Endothelial cell of coronary artery (primary cell): Measurements from ENCODE around the gene TTC9C. TPM values are rescaled to one million over a fixed set of nuclear protein-coding genes. Genes with fewer than 3 reads are reported as not detected.

Experiments
- total RNA-seq: library from RNA; depleted of rRNA; stranded (reverse); fragments of >200 nt; gene quantifications from 2 replicates; pipeline ENCODE4 v1.2.3, GENCODE V29; 2014

TTC9C gene
- total RNA-seq = 32.8 and 33.1 TPM in 2 replicates

GRCh38 chr11:62728171-62728988 lies at the start of gene TTC9C:
Gene TTC9C, plus strand, starts transcription at chr11:62728486. Its CDS starts 363 bp downstream, at chr11:62728849.

GRCh38 chr11:62678770-62679696 lies 49.3 kb upstream of the TTC9C start, which contains the start of gene UBXN1:
Gene UBXN1, minus strand, starts transcription at chr11:62679073. Its CDS starts 150 bp downstream, at chr11:62678923.

GRCh38 chr11:62689421-62690183 lies 38.7 kb upstream of the TTC9C start, which contains the start of gene LRRN4CL:
Gene LRRN4CL, minus strand, starts transcription at chr11:62689530. Its CDS starts 1,022 bp downstream, at chr11:62688508.

GRCh38 chr11:62707277-62707861 lies 20.9 kb upstream of the TTC9C start, which contains the start of the genes BSCL2 and GNG3:
Gene BSCL2, minus strand, starts transcription at chr11:62707424. Its CDS starts 229 bp downstream, at chr11:62707195.
Gene GNG3, plus strand, starts transcription at chr11:62707676. Its CDS starts 620 bp downstream, at chr11:62708296.

GRCh38 chr11:62727165-62727871 lies 968 bp upstream of the TTC9C start, which contains the start of gene HNRNPUL2:
Gene HNRNPUL2, minus strand, starts transcription at chr11:62727457. Its CDS starts 301 bp downstream, at chr11:62727156.

GRCh38 chr11:62753736-62754603 lies 25.7 kb downstream of the TTC9C start, which contains the start of gene ZBTB3:
Gene ZBTB3, minus strand, starts transcription at chr11:62754160. Its CDS starts 496 bp downstream, at chr11:62753664.

GRCh38 chr11:62771144-62772021 lies 43.1 kb downstream of the TTC9C start, which contains the start of gene TAF6L:
Gene TAF6L, plus strand, starts transcription at chr11:62771396. Its CDS starts 4,388 bp downstream, at chr11:62775784.

GRCh38 chr11:62787005-62787759 lies 58.9 kb downstream of the TTC9C start, which contains the start of gene TMEM179B:
Gene TMEM179B, plus strand, starts transcription at chr11:62787402. Its CDS starts 30 bp downstream, at chr11:62787432.

Other genes with a start within 250 kb of the TTC9C start
- 414 and 532 TPM in 2 replicates for gene AHNAK, start 181.7 kb upstream of the TTC9C start, total RNA-seq
- gene EEF1G, start 154.6 kb upstream of the TTC9C start, total RNA-seq = 1,547 and 1,726 TPM in 2 replicates
- 8.8 and 9.6 TPM in 2 replicates for gene TUT1, start 137.0 kb upstream of the TTC9C start, total RNA-seq
- 158 and 226 TPM in 2 replicates for gene MTA2, start 126.6 kb upstream of the TTC9C start, total RNA-seq
- gene EML3, start 115.7 kb upstream of the TTC9C start, total RNA-seq = 24.2 and 30.8 TPM in 2 replicates
- 7.3 and 8.5 TPM in 2 replicates for gene ROM1, start 115.2 kb upstream of the TTC9C start, total RNA-seq
- 12.6 and 20.0 TPM in 2 replicates for gene B3GAT3, start 106.5 kb upstream of the TTC9C start, total RNA-seq
- 190 and 269 TPM in 2 replicates for gene GANAB, start 81.9 kb upstream of the TTC9C start, total RNA-seq
- 21.1 and 21.5 TPM in 2 replicates for gene INTS5, start 75.2 kb upstream of the TTC9C start, total RNA-seq
- gene C11orf98, start 63.3 kb upstream of the TTC9C start, total RNA-seq = 46.1 and 53.0 TPM in 2 replicates
- gene CSKMT, start 63.2 kb upstream of the TTC9C start, total RNA-seq = 7.4 and 12.7 TPM in 2 replicates
- gene UQCC3, start 56.8 kb upstream of the TTC9C start, total RNA-seq = 12.2 and 12.8 TPM in 2 replicates
- 1.9 and 2.6 TPM in 2 replicates for gene LBHD1, start 56.2 kb upstream of the TTC9C start, total RNA-seq
- gene UBXN1, start 49.4 kb upstream of the TTC9C start, total RNA-seq = 163 and 210 TPM in 2 replicates
- 0.09 TPM in 2 replicates for gene LRRN4CL, start 39.0 kb upstream of the TTC9C start, total RNA-seq
- gene BSCL2, start 21.1 kb upstream of the TTC9C start, total RNA-seq = 20.1 and 25.6 TPM in 2 replicates
- not detected in 2 replicates for gene GNG3, start 20.8 kb upstream of the TTC9C start, total RNA-seq
- 9.8 and 13.6 TPM in 2 replicates for gene HNRNPUL2, start 1.0 kb upstream of the TTC9C start, total RNA-seq
- 6.9 and 8.4 TPM in 2 replicates for gene ZBTB3, start 25.7 kb downstream of the TTC9C start, total RNA-seq
- 51.1 and 71.4 TPM in 2 replicates for gene POLR2G, start 33.1 kb downstream of the TTC9C start, total RNA-seq
- 18.4 and 20.5 TPM in 2 replicates for gene TAF6L, start 42.9 kb downstream of the TTC9C start, total RNA-seq
- 15.9 and 23.5 TPM in 2 replicates for gene TMEM179B, start 58.9 kb downstream of the TTC9C start, total RNA-seq
- gene TMEM223, start 63.5 kb downstream of the TTC9C start, total RNA-seq = 9.0 and 16.0 TPM in 2 replicates
- gene NXF1, start 77.0 kb downstream of the TTC9C start, total RNA-seq = 16.0 and 21.6 TPM in 2 replicates
- gene STX5, start 103.6 kb downstream of the TTC9C start, total RNA-seq = 36.4 and 40.9 TPM in 2 replicates
- not detected in 2 replicates for gene TEX54, start 104.4 kb downstream of the TTC9C start, total RNA-seq
- 66.5 and 70.3 TPM in 2 replicates for gene WDR74, start 111.1 kb downstream of the TTC9C start, total RNA-seq
- 121 and 172 TPM in 2 replicates for gene SLC3A2, start 152.4 kb downstream of the TTC9C start, total RNA-seq
- gene CHRM1, start 192.9 kb downstream of the TTC9C start, total RNA-seq = not detected in 2 replicates